ENCODE results near the gene GABRB2.
"Not testable (repeated sequence)": the region's sequence is repeated elsewhere in the genome, so short reads cannot be mapped to it uniquely, and the experiment has no call there.

GABRB2 gene

DNA sequence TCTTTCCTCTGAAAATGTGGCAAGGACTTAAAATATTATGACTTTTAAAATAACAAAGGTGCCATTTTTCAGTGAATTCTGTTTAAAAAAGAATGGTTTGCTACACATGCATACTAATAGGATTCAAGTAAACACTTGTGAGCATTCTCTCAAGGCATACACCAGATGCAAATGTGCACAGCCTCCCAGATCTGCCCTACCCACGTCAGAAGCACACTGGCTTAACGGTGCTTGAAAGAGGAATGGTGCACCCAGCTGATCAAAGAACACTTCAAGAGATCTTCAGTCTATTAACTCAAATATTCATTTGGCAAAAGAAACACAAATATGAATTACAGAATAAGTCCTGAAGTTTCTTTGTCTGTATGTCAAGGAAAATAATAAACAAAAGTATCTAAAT is 15.8 kb downstream of the GABRB2 start:
- intact Hi-C loops (cut with DNase I; ENCODE audit: low total_unique reads) = no loop called here
- H3K9me3 ChIP-seq = no peaks in the 10 kb centered on the region
- no peaks in the 10 kb centered on the region for H3K27me3 ChIP-seq
- no peaks in the 10 kb centered on the region for H3K36me3 ChIP-seq
- H3K4me1 ChIP-seq = no peaks in the 10 kb centered on the region
- H3K4me3 ChIP-seq = no peak overlapping the region
- no peak overlapping the region for H3K27ac ChIP-seq
- no peak for DNase-seq
- TF ChIP-seq, protein P1, sequence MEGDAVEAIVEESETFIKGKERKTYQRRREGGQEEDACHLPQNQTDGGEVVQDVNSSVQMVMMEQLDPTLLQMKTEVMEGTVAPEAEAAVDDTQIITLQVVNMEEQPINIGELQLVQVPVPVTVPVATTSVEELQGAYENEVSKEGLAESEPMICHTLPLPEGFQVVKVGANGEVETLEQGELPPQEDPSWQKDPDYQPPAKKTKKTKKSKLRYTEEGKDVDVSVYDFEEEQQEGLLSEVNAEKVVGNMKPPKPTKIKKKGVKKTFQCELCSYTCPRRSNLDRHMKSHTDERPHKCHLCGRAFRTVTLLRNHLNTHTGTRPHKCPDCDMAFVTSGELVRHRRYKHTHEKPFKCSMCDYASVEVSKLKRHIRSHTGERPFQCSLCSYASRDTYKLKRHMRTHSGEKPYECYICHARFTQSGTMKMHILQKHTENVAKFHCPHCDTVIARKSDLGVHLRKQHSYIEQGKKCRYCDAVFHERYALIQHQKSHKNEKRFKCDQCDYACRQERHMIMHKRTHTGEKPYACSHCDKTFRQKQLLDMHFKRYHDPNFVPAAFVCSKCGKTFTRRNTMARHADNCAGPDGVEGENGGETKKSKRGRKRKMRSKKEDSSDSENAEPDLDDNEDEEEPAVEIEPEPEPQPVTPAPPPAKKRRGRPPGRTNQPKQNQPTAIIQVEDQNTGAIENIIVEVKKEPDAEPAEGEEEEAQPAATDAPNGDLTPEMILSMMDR (IDR thresholded peaks at IDR 0.05) = no peak

DNA sequence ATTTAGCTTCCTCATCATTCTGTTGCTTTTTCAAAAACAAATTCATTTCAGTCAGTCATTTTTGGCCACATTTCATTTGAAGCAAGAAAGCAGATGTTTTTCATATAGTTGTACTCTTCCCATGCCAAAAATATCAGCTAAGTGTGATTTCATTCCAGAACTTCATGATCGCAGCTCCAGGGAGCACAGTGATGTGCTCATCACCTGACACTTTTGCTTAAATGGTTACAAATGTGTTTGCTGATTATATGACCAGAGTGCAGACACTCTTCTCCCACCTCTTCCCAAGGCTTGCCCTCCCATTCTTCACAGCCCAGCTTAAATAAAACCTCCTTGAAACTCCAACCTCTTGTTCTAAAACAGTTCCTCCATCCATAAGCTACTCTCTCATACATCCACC is 32.6 kb downstream of the GABRB2 start:
- no peak for DNase-seq

DNA sequence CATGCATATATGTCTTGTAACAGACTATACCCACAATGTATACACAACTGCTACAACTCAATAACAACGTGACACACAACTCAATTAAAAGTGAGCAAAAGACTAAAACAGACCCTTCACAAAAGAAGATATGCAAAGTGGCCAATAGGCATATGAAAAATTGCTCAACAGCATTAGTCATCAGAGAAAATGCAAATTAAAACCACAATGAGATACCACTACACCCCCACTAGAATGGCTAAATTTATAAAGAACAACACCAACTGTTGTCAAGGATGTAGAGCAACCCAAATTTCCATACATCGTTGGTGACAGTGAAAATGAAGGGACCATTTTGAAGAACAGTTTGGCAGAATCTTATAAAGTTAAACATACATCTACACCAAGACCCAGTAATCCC is 38.9 kb downstream of the GABRB2 start:
- Histone ChIP-seq H3K27ac (no peak overlapping the region), H3K36me3 (no peaks in the 10 kb centered on the region), H3K4me1 (no peaks in the 10 kb centered on the region)

More for the DNA sequence above, 32.6 kb downstream of the GABRB2 start:
- H3K4me3 ChIP-seq = no peak overlapping the region
- no peak overlapping the region for H3K27ac ChIP-seq
- no peaks in the 10 kb centered on the region for H3K36me3 ChIP-seq
- TF ChIP-seq, protein P1 (IDR thresholded peaks at IDR 0.05) = no peak
- H3K4me1 ChIP-seq = no peaks in the 10 kb centered on the region
- H3K27me3 ChIP-seq = no peaks in the 10 kb centered on the region
- no peaks in the 10 kb centered on the region for H3K9me3 ChIP-seq
- intact Hi-C loops (cut with DNase I; ENCODE audit: low total_unique reads) = no loop called here

DNA sequence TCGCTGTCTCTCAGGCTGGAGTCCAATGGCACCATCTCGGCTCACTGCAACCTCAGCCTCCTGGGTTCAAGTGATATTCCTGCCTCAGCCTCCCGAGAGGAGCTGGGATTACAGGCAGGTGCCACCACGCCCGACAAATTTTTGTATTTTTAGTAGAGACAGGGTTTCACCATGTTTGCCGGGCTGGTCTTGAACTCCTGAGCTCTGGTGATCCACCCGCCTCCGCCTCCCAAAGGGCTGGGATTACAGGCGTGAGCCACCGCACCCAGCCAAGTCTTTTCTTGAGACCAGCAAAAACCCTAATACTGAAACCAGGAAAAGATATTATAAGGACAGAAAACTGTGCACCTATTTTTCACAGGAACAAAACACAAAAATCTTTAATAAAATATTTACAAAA is 41.4 kb downstream of the GABRB2 start:
- DNase-seq = peak in 1 of 2 donors; percentile 58
- H3K4me3 ChIP-seq; H3K4me1 ChIP-seq; H3K36me3 ChIP-seq; H3K27ac ChIP-seq; H3K27me3 ChIP-seq; intact Hi-C loops (cut with DNase I; ENCODE audit: low total_unique reads); H3K9me3 ChIP-seq: not testable (repeated sequence)

More for the DNA sequence above, 38.9 kb downstream of the GABRB2 start:
- no peak overlapping the region for H3K4me3 ChIP-seq
- intact Hi-C loops (cut with DNase I; ENCODE audit: low total_unique reads) = no loop called here
- no peak for DNase-seq
- no peaks in the 10 kb centered on the region for H3K9me3 ChIP-seq
- TF ChIP-seq, protein P1 (IDR thresholded peaks at IDR 0.05) = no peak
- no peaks in the 10 kb centered on the region for H3K27me3 ChIP-seq

DNA sequence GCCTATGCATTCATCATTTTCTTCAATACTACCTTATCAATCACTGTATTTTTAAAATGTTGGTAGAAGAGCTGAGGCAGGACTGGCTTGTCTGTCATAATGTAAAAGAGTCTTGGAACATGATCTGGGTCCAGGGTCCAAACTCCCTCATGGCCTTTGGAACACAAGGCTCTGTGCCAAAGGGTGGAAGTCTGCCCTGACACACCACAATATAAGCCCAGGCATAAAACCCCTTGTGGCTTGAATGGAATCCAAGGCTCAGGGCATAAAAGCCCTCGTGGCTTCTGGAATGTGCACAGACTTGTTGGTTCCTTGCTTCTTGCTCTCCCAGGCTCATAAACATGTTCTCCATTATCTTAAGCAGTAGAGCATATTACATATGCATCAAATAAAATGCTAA is 48.0 kb downstream of the GABRB2 start:
- intact Hi-C loops (cut with DNase I; ENCODE audit: low total_unique reads) = no loop called here

DNA sequence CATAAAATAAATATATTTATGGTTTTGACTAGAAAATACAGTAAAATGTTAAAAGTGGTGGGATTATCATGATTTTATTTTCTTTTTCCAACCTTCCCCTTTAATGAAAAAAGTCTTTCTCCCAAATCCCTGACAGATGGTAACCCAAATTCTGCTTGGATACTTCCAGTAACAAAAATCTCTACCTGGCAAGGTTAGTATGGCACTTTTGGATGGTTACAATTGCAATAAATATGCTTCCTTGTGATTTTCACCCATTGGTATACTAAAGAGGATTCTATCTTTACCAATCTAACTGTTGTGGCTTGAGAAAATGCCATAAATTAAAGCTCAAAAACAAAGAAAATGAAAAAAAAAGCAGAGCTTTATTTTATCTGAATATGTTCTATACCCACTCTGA is 62.8 kb downstream of the GABRB2 start:
- intact Hi-C loops (cut with DNase I; ENCODE audit: low total_unique reads) = no loop called here
- Histone ChIP-seq H3K27me3 (no peaks in the 10 kb centered on the region), H3K36me3 (no peaks in the 10 kb centered on the region), H3K4me3 (no peak overlapping the region), H3K4me1 (no peaks in the 10 kb centered on the region), H3K27ac (no peak overlapping the region), H3K9me3 (no peaks in the 10 kb centered on the region)
- TF ChIP-seq, protein P1 (IDR thresholded peaks at IDR 0.05) = no peak
- no peak for DNase-seq

More for the DNA sequence above, 48.0 kb downstream of the GABRB2 start:
- H3K4me1 ChIP-seq = no peaks in the 10 kb centered on the region
- DNase-seq = no peak
- no peaks in the 10 kb centered on the region for H3K27me3 ChIP-seq
- H3K27ac ChIP-seq = no peak overlapping the region
- TF ChIP-seq, protein P1 (IDR thresholded peaks at IDR 0.05) = no peak
- H3K4me3 ChIP-seq = no peak overlapping the region
- peaks cover 0 to 5% (median 0%) of the 10 kb centered on the region in 3 donors for H3K9me3 ChIP-seq
- no peaks in the 10 kb centered on the region for H3K36me3 ChIP-seq
